Glutamatergic neuron (in vitro differentiated cells): ENCODE measurements around the gene ADGRA3. TPM values are rescaled to one million over a fixed set of nuclear protein-coding genes. Genes with fewer than 3 reads are reported as not detected.

Experiments used
- DNase-seq: peaks from one replicate; pipeline ENCODE4 v3.0.0; 2022
- H3K27ac Mint-ChIP-seq: one replicate; pipeline ENCODE4 v1.8.0; 2020; ENCODE audit warnings: mild to moderate bottlenecking, mixed read lengths, inconsistent platforms; ENCODE audit not compliant: unreplicated experiment
- H3K27me3 Mint-ChIP-seq: one replicate; pipeline ENCODE4 v1.8.0; 2020; ENCODE audit warnings: mild to moderate bottlenecking, moderate library complexity, mixed read lengths, inconsistent platforms; ENCODE audit not compliant: unreplicated experiment
- H3K36me3 Mint-ChIP-seq: one replicate; pipeline ENCODE4 v1.8.0; 2020; ENCODE audit warnings: mild to moderate bottlenecking, mixed read lengths, inconsistent platforms; ENCODE audit not compliant: unreplicated experiment
- H3K4me1 Mint-ChIP-seq: one replicate; pipeline ENCODE4 v1.8.0; 2020; ENCODE audit warnings: mild to moderate bottlenecking, low read depth, mixed read lengths, inconsistent platforms; ENCODE audit not compliant: unreplicated experiment
- H3K4me3 Mint-ChIP-seq: one replicate; pipeline ENCODE4 v1.8.0; 2020; ENCODE audit warnings: mild to moderate bottlenecking, mixed read lengths, inconsistent platforms; ENCODE audit not compliant: unreplicated experiment
- H3K9me3 Mint-ChIP-seq: one replicate; pipeline ENCODE4 v1.8.0; 2020; ENCODE audit warnings: mild to moderate bottlenecking, moderate library complexity, mixed read lengths, inconsistent platforms; ENCODE audit not compliant: unreplicated experiment
- CTCF ChIP-seq: fragments of 200-600 bp; sonication (generic); IDR thresholded peaks from one replicate; pipeline ENCODE4 v1.5.0; 2021; ENCODE audit not compliant: partially characterized antibody, unreplicated experiment
- total RNA-seq: library from RNA; stranded (reverse); fragmentation: NEBNext Ultra II Directional; extraction: Animal tissue kit (Norgen Biotek cat#: 25700); gene quantifications from one replicate; pipeline ENCODE4 v1.2.1, GENCODE V29; 2021; ENCODE audit not compliant: unreplicated experiment

Gene ADGRA3
- total RNA-seq, 1 donor from 2014 or later, result 76.2 TPM

DNA sequence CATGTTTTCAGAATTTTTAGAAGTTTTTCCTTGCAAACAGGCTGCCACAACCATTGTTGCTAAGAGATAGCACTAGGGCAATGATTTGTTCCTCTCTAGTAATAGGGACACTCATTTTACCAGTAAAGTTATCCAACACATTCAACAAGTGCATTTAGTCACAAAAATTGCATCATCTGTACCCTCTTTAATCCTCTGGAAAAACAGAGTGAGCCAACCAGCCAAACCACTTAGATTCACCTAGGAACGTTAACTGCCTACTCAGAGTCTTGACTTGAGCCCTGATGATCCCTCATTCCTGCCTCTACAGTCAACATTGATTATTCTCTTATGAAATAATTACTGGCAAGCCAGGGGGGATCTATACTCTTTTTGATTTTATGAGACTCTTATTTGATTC, 17.0 kb upstream of the ADGRA3 start:
- DNase-seq, result no peak
- H3K27me3 Mint-ChIP-seq, result no peaks in the 10 kb centered on the region
- H3K4me3 Mint-ChIP-seq, result no peak overlapping the region
- H3K9me3 Mint-ChIP-seq, result peaks cover 5% of the 10 kb centered on the region
- H3K4me1 Mint-ChIP-seq, result no peaks in the 10 kb centered on the region
- H3K36me3 Mint-ChIP-seq, result peaks cover 19% of the 10 kb centered on the region
- no peak overlapping the region for H3K27ac Mint-ChIP-seq
- TF ChIP-seq CTCF, result no peak

GRCh38 chr4:22532117-22532516, 16.3 kb upstream of the ADGRA3 start:
- TF ChIP-seq CTCF, result no peak
- Mint-ChIP-seq H3K9me3 (peaks cover 5% of the 10 kb centered on the region), H3K36me3 (peaks cover 19% of the 10 kb centered on the region), H3K27ac (no peak overlapping the region), H3K27me3 (peaks cover 4% of the 10 kb centered on the region), H3K4me3 (no peak overlapping the region), H3K4me1 (no peaks in the 10 kb centered on the region)
- DNase-seq, result no peak

DNA sequence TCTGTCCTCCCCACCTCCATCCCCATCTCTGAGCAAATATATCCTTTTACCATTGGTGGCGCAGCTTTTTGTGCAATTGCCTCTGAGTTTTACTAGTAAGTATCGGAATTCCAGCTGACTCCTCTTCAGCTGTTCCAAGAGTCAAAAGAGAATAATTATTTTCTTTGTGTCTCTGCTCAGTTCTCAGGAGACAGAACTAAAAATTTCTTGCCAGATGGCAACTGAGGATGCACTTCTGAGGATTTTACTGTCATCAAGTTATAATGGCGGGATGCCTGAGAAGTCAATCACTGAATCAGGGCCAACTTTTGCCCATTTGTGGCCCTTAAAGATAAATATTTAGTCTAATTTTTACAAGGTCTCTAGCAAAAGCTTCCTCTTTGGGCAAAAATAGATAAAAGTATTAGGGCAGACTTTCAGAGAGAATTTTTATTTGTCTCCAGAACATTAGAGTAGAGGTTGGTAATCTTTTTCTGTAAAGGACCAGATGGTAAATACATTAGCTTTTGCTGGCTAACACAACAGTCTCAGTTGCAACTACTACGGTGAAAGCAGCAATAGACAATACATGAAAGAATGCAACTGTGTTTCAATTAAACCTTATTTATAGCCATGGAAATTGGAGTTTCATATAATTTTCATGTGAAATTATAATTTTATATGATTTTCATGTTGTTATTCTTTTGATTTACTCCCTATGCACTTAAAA, 15.6 kb upstream of the ADGRA3 start:
- Mint-ChIP-seq H3K4me3 (no peak overlapping the region), H3K9me3 (peaks cover 5% of the 10 kb centered on the region), H3K4me1 (no peaks in the 10 kb centered on the region), H3K27me3 (peaks cover 4% of the 10 kb centered on the region), H3K36me3 (peaks cover 19% of the 10 kb centered on the region), H3K27ac (no peak overlapping the region)
- no peak for DNase-seq
- TF ChIP-seq CTCF, result no peak

- H3K27ac Mint-ChIP-seq, result no peak overlapping the region
- H3K4me1 Mint-ChIP-seq, result no peaks in the 10 kb centered on the region
- H3K4me3 Mint-ChIP-seq, result no peak overlapping the region
- H3K36me3 Mint-ChIP-seq, result no peaks in the 10 kb centered on the region
- no peak for DNase-seq
- TF ChIP-seq CTCF, result no peak
- no peaks in the 10 kb centered on the region for H3K9me3 Mint-ChIP-seq
- peaks cover 4% of the 10 kb centered on the region for H3K27me3 Mint-ChIP-seq
Observed at GRCh38 chr4:22524895-22525294, 9.0 kb upstream of the ADGRA3 start.

DNA sequence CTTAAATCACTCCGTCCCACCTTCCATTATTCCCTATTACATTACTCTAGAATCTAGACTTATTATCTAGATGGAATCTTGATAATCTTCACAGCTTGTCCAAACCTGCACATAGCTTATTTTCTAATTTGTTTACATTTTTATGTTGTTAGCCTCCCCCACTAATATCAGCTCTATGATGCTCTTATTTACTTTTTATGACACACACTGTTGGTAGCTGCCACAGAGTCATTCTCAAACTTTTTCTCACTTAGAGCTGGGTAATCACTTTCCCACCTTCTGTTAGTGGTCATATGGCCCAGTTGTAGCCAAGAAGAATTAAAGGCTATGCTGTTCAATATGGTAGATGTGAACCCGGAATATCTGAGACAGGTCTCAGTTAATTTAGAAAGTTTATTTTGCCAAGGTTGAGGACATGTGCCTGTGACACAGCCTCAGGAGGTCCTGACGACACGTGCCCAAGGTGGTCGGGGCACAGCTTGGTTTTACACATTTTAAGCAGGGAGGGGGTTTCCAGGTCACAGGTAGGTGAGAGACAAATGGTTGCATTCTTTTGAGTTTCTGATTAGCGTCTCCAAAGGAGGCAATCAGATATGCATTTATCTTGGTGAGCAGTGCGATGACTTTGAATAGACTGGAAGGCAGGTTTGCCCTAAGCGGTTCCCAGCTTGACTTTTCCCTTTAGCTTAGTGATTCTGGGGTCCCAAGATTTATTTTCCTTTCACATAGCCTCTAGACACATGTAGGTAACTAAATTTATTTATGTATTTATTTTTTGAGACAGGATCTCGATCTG, 7.0 kb upstream of the ADGRA3 start:
- H3K4me3 Mint-ChIP-seq, result no peak overlapping the region

More for the DNA sequence above, 7.0 kb upstream of the ADGRA3 start:
- H3K4me1 Mint-ChIP-seq, result no peaks in the 10 kb centered on the region
- no peaks in the 10 kb centered on the region for H3K36me3 Mint-ChIP-seq
- H3K9me3 Mint-ChIP-seq, result no peaks in the 10 kb centered on the region
- TF ChIP-seq CTCF, result no peak
- DNase-seq, result no peak
- peaks cover 4% of the 10 kb centered on the region for H3K27me3 Mint-ChIP-seq
- no peak overlapping the region for H3K27ac Mint-ChIP-seq
